ENCODE results near the gene HLA-DOB. TPM values are rescaled to one million over a fixed set of nuclear protein-coding genes. Genes with fewer than 3 reads are reported as not detected.

The HLA-DOB gene
- total RNA-seq, 1 donor from 2014 or later = not detected

- H3K27me3 ChIP-seq (ENCODE audit: control insufficient read depth in 3 of 3, insufficient read depth in 3 of 3, low read length in 3 of 3) = peaks cover 7 to 9% (median 7%) of the 10 kb centered on the region in 3 donors
- no peak overlapping the region for H3K4me3 ChIP-seq (ENCODE audit: low read length in 3 of 3)
- H3K4me1 ChIP-seq (ENCODE audit: control insufficient read depth in 3 of 3, insufficient read depth in 3 of 3, low read length in 3 of 3) = no peaks in the 10 kb centered on the region
- no peaks in the 10 kb centered on the region for H3K36me3 ChIP-seq (ENCODE audit: control insufficient read depth in 3 of 3, insufficient read depth in 3 of 3, low read length in 3 of 3)
- no peak overlapping the region for H3K27ac ChIP-seq (ENCODE audit: low read depth, low read length)
- H3K9ac ChIP-seq (ENCODE audit: low read depth in 1 of 3, low read length in 3 of 3) = no peak overlapping the region
- H3K9me3 ChIP-seq (ENCODE audit: control insufficient read depth in 3 of 3, low read length in 3 of 3) = no peaks in the 10 kb centered on the region
Measured at GRCh38 chr6:32772656-32773055, 44.1 kb downstream of the HLA-DOB start.

GRCh38 chr6:32764048-32764447, 52.8 kb downstream of the HLA-DOB start:
- no peak overlapping the region for H3K27ac ChIP-seq (ENCODE audit: low read depth, low read length)
- no peaks in the 10 kb centered on the region for H3K4me1 ChIP-seq (ENCODE audit: control insufficient read depth in 3 of 3, insufficient read depth in 3 of 3, low read length in 3 of 3)
- no peaks in the 10 kb centered on the region for H3K36me3 ChIP-seq (ENCODE audit: control insufficient read depth in 3 of 3, insufficient read depth in 3 of 3, low read length in 3 of 3)
- no peak overlapping the region for H3K4me3 ChIP-seq (ENCODE audit: low read length in 3 of 3)
- no peaks in the 10 kb centered on the region for H3K9me3 ChIP-seq (ENCODE audit: control insufficient read depth in 3 of 3, low read length in 3 of 3)
- H3K27me3 ChIP-seq (ENCODE audit: control insufficient read depth in 3 of 3, insufficient read depth in 3 of 3, low read length in 3 of 3) = peaks cover 19 to 35% (median 25%) of the 10 kb centered on the region in 3 donors
- no peak overlapping the region for H3K9ac ChIP-seq (ENCODE audit: low read depth in 1 of 3, low read length in 3 of 3)

- no peaks in the 10 kb centered on the region for H3K9me3 ChIP-seq (ENCODE audit: control insufficient read depth in 3 of 3, low read length in 3 of 3)
- H3K4me1 ChIP-seq (ENCODE audit: control insufficient read depth in 3 of 3, insufficient read depth in 3 of 3, low read length in 3 of 3) = no peaks in the 10 kb centered on the region
- no peak within 1 kb of the TSS for H3K27ac ChIP-seq (ENCODE audit: low read depth, low read length)
- no peak within 1 kb of the TSS for H3K4me3 ChIP-seq (ENCODE audit: low read length in 3 of 3)
- H3K36me3 ChIP-seq (ENCODE audit: control insufficient read depth in 3 of 3, insufficient read depth in 3 of 3, low read length in 3 of 3) = no peaks in the 10 kb centered on the region
- peaks cover 16 to 35% (median 29%) of the 10 kb centered on the region in 3 donors for H3K27me3 ChIP-seq (ENCODE audit: control insufficient read depth in 3 of 3, insufficient read depth in 3 of 3, low read length in 3 of 3)
- no peak within 1 kb of the TSS for H3K9ac ChIP-seq (ENCODE audit: low read depth in 1 of 3, low read length in 3 of 3)
Measured at GRCh38 chr6:32763421-32763820, 53.4 kb downstream of the HLA-DOB start, which contains the start of gene HLA-DQB2. HLA-DQB2 (minus strand) TSS chr6:32763532; CDS start chr6:32763470, 62 bp downstream.

Other genes starting within 250 kb of the HLA-DOB start
- 28.7 TPM for gene HLA-DRB1, start 227.2 kb downstream of the HLA-DOB start, total RNA-seq
- gene HLA-DQA1, start 179.6 kb downstream of the HLA-DOB start, total RNA-seq = 1.0 TPM
- gene HLA-DQB1, start 150.3 kb downstream of the HLA-DOB start, total RNA-seq = 7.8 TPM
- gene HLA-DQA2, start 75.6 kb downstream of the HLA-DOB start, total RNA-seq = not detected
- not detected for gene HLA-DQB2, start 53.5 kb downstream of the HLA-DOB start, total RNA-seq
- gene TAP2, start 21.7 kb upstream of the HLA-DOB start, total RNA-seq = 9.4 TPM
- 18.8 TPM for gene PSMB8, start 27.0 kb upstream of the HLA-DOB start, total RNA-seq
- gene TAP1, start 36.7 kb upstream of the HLA-DOB start, total RNA-seq = 14.1 TPM
- gene PSMB9, start 37.2 kb upstream of the HLA-DOB start, total RNA-seq = 7.8 TPM
- 6.3 TPM for gene HLA-DMB, start 124.0 kb upstream of the HLA-DOB start, total RNA-seq
- gene HLA-DMA, start 136.1 kb upstream of the HLA-DOB start, total RNA-seq = 6.3 TPM
- 36.5 TPM for gene BRD2, start 151.6 kb upstream of the HLA-DOB start, total RNA-seq
- gene HLA-DOA, start 192.6 kb upstream of the HLA-DOB start, total RNA-seq = 1.0 TPM

Data from skeletal muscle tissue (tissue), 4 donors.